A549 (cell line): ENCODE results near the gene SLC6A3. TPM values are rescaled to one million over a fixed set of nuclear protein-coding genes. Genes with fewer than 3 reads are reported as not detected.

Experiments
- ATAC-seq, 2 experiments: fragments of 200-7000 bp in 1 of 2; fragments of >200 bp in 1 of 2; cut with Nextera tagmentation in 1 of 2; cut with Tn5 transposase in 1 of 2; 3 replicates each; pipeline versions ENCODE4 v1.8.0 to v1.9.1; 2018 to 2020; ENCODE audit warnings: mild to moderate bottlenecking in 1 of 2, moderate library complexity in 1 of 2
- CTCF ChIA-PET: fragments of 300-600 bp; sonication (Branson Sonifier 250); formaldehyde crosslinking; extraction: SDS; loops from one replicate; lab custom pipeline; 2021; ENCODE audit warnings: antibody characterized with exemption, inconsistent platforms; lab: Yijun Ruan, JAX
- POLR2A ChIA-PET: fragments of 350-600 bp; formaldehyde crosslinking; extraction: SDS; loops from one replicate; lab custom pipeline; 2021; ENCODE audit warnings: antibody characterized with exemption, inconsistent platforms; lab: Yijun Ruan, JAX
- DNase-seq, 2 experiments: peaks; one replicate each; pipeline versions ENCODE4 v3.0.0 to v3.0.0-alpha.2; 2011 to 2016; ENCODE audit warnings: low read depth in 1 of 2, low spot score in 1 of 2
- FAIRE-seq: peaks from 2 replicates; lab custom pipeline; 2011; peaks lifted over from hg19 to GRCh38; lab: Jason Lieb, UNC
- H3K27ac ChIP-seq, 2 experiments: fragments of >200 bp; sonication (Bioruptor Twin); formaldehyde crosslinking; 3 replicates each; pipeline ENCODE4 v1.5.1; 2016 to 2017
- H3K4me1 ChIP-seq: fragments of >200 bp; sonication (Bioruptor Twin); formaldehyde crosslinking; 3 replicates; pipeline ENCODE4 v1.6.1; 2016
- H3K4me2 ChIP-seq: fragments of >200 bp; sonication (Bioruptor Twin); formaldehyde crosslinking; 3 replicates; pipeline ENCODE4 v1.6.1; 2016
- H3K4me3 ChIP-seq: fragments of >200 bp; sonication (Bioruptor Twin); formaldehyde crosslinking; 3 replicates; pipeline ENCODE4 v1.5.1; 2016
- H3K9me3 ChIP-seq: fragments of >200 bp; sonication (Bioruptor Twin); formaldehyde crosslinking; 3 replicates; pipeline ENCODE4 v1.6.1; 2016
- BHLHE40 ChIP-seq: IDR thresholded peaks from 2 replicates; pipeline ENCODE4 v1.6.1; 2012; ENCODE audit warnings: low read depth, low read length, inconsistent platforms
- CBX2 ChIP-seq: fragments of 200-600 bp; sonication (generic); IDR thresholded peaks from 2 replicates; pipeline ENCODE4 v1.6.1; 2016; ENCODE audit warnings: low read depth, mild to moderate bottlenecking, borderline replicate concordance
- CBX8 ChIP-seq: fragments of 200-600 bp; sonication (generic); IDR thresholded peaks from 2 replicates; pipeline ENCODE4 v1.6.1; 2016
- CHD2 ChIP-seq: fragments of 150-350 bp; IDR thresholded peaks from 2 replicates; pipeline ENCODE4 v1.6.1; 2014; ENCODE audit warnings: low read length; ENCODE audit not compliant: partially characterized antibody
- EHMT2 ChIP-seq: fragments of 200-600 bp; sonication (generic); IDR thresholded peaks from 2 replicates; pipeline ENCODE4 v1.6.1; 2016; ENCODE audit warnings: antibody characterized with exemption, low read depth, mild to moderate bottlenecking, moderate library complexity
- HEYL ChIP-seq: fragments of 250-450 bp; sonication (Bioruptor Pico); IDR thresholded peaks from 2 replicates; pipeline ENCODE4 v1.8.0; 2021; ENCODE audit warnings: mild to moderate bottlenecking, moderate library complexity
- HOXA7 ChIP-seq: fragments of 250-450 bp; sonication (Bioruptor Pico); IDR thresholded peaks from 2 replicates; pipeline ENCODE4 v1.5.0; 2020; ENCODE audit warnings: mild to moderate bottlenecking, moderate library complexity
- HOXB5 ChIP-seq: fragments of 250-450 bp; sonication (Bioruptor Pico); IDR thresholded peaks from 2 replicates; pipeline ENCODE4 v1.5.0; 2020; ENCODE audit warnings: mild to moderate bottlenecking, moderate library complexity
- JUN ChIP-seq, 2 experiments: fragments of >200 bp; sonication (Bioruptor Twin); formaldehyde crosslinking; IDR thresholded peaks; 2 replicates in 1 of 2; 3 replicates in 1 of 2; pipeline ENCODE4 v1.6.1; 2016 to 2017
- JUNB ChIP-seq: fragments of >200 bp; sonication (Bioruptor Twin); formaldehyde crosslinking; IDR thresholded peaks from 2 replicates; pipeline ENCODE4 v1.6.1; 2016
- KDM1A ChIP-seq: fragments of 200-600 bp; sonication (generic); IDR thresholded peaks from 2 replicates; pipeline ENCODE4 v1.6.1; 2016; ENCODE audit warnings: low read depth, mild to moderate bottlenecking
- MAFK ChIP-seq: fragments of 450-650 bp; IDR thresholded peaks from 2 replicates; pipeline ENCODE4 v1.6.1; 2014; ENCODE audit not compliant: partially characterized antibody
- NFE2L2 ChIP-seq: fragments of 150-350 bp; conservative IDR thresholded peaks from 2 replicates; pipeline ENCODE4 v1.6.1; 2014; ENCODE audit warnings: low read length
- POLR2A ChIP-seq: IDR thresholded peaks from 2 replicates; pipeline ENCODE4 v1.6.1; 2012; ENCODE audit warnings: mild to moderate bottlenecking, low read length
- RAD21 ChIP-seq, 2 experiments: fragments of >200 bp in 1 of 2; sonication (Bioruptor Twin) in 1 of 2; formaldehyde crosslinking in 1 of 2; IDR thresholded peaks in 1 of 2; conservative IDR thresholded peaks in 1 of 2; 2 replicates in 1 of 2; 3 replicates in 1 of 2; pipeline ENCODE4 v1.6.1; 2012 to 2018; ENCODE audit warnings: inconsistent platforms in 1 of 2
- RARB ChIP-seq: fragments of 250-450 bp; sonication (Bioruptor Pico); IDR thresholded peaks from 2 replicates; pipeline ENCODE4 v1.8.0; 2021; ENCODE audit warnings: mild to moderate bottlenecking, moderate library complexity
- RFX5 ChIP-seq: fragments of 450-650 bp; IDR thresholded peaks from 2 replicates; pipeline ENCODE4 v1.7.1; 2014; ENCODE audit warnings: antibody characterized with exemption, mild to moderate bottlenecking, moderate library complexity
- RNF2 ChIP-seq: fragments of 200-600 bp; sonication (generic); IDR thresholded peaks from 2 replicates; pipeline ENCODE4 v1.6.1; 2016; ENCODE audit warnings: low read depth, mild to moderate bottlenecking, antibody characterized with exemption, moderate library complexity, borderline replicate concordance
- SMC3 ChIP-seq: fragments of >200 bp; sonication (Bioruptor Twin); formaldehyde crosslinking; IDR thresholded peaks from 3 replicates; pipeline ENCODE4 v1.6.1; 2018; ENCODE audit warnings: inconsistent platforms
- SREBF2 ChIP-seq: fragments of 450-650 bp; IDR thresholded peaks from 2 replicates; pipeline ENCODE4 v1.6.1; 2014; ENCODE audit warnings: mild to moderate bottlenecking, moderate library complexity
- TFCP2L1 ChIP-seq: fragments of 250-450 bp; sonication (Bioruptor Pico); IDR thresholded peaks from 2 replicates; pipeline ENCODE4 v1.5.0; 2021; ENCODE audit warnings: mild to moderate bottlenecking
- ZFP36 ChIP-seq: fragments of 450-650 bp; IDR thresholded peaks from 2 replicates; pipeline ENCODE4 v1.6.1; 2014; ENCODE audit warnings: borderline replicate concordance; ENCODE audit not compliant: partially characterized antibody
- WGBS: methylation state at CpG from one replicate; pipeline ENCODE4 v1.1.6; 2017; ENCODE audit errors: missing lambda C conversion rate; 5-methylcytosine and 5-hydroxymethylcytosine counted together
- polyA plus RNA-seq, 4 experiments: library from polyadenylated mRNA; depleted of rRNA in 3 of 4; stranded (reverse); fragments of >200 nt; fragmentation: RNase III in 1 of 4; extraction: RNeasy Plus Mini Kit Qiagen cat#74134 plus additional on column Dnase treatment in 1 of 4; gene quantifications; 2 replicates in 3 of 4; 3 replicates in 1 of 4; pipeline ENCODE4 v1.2.3, GENCODE V29; 2011 to 2017
- TF ChIP-seq, protein P1 (sequence below): IDR thresholded peaks from 2 replicates; pipeline ENCODE4 v1.6.1; 2012
- TF ChIP-seq, protein P2 (sequence below): fragments of 250-450 bp; sonication (Bioruptor Pico); IDR thresholded peaks from 2 replicates; pipeline ENCODE4 v1.5.0; 2020; ENCODE audit warnings: low read depth, mild to moderate bottlenecking, moderate library complexity
- TF ChIP-seq, protein P3 (sequence below): IDR thresholded peaks from 2 replicates; pipeline ENCODE4 v1.6.1; 2012
- TF ChIP-seq, protein P4 (sequence below): fragments of >200 bp; sonication (Bioruptor Twin); formaldehyde crosslinking; IDR thresholded peaks from 2 replicates; pipeline ENCODE4 v1.6.1; 2016
- TF ChIP-seq, protein P5 (sequence below): fragments of 200-600 bp; sonication (generic); IDR thresholded peaks from 2 replicates; pipeline ENCODE4 v1.6.1; 2016; ENCODE audit warnings: antibody characterized with exemption, mild to moderate bottlenecking, moderate library complexity

SLC6A3 gene
- polyA plus RNA-seq, 2 of the 4 experiments (the other 2 are of a cell fraction), result 0.05 to 0.06 TPM

DNA sequence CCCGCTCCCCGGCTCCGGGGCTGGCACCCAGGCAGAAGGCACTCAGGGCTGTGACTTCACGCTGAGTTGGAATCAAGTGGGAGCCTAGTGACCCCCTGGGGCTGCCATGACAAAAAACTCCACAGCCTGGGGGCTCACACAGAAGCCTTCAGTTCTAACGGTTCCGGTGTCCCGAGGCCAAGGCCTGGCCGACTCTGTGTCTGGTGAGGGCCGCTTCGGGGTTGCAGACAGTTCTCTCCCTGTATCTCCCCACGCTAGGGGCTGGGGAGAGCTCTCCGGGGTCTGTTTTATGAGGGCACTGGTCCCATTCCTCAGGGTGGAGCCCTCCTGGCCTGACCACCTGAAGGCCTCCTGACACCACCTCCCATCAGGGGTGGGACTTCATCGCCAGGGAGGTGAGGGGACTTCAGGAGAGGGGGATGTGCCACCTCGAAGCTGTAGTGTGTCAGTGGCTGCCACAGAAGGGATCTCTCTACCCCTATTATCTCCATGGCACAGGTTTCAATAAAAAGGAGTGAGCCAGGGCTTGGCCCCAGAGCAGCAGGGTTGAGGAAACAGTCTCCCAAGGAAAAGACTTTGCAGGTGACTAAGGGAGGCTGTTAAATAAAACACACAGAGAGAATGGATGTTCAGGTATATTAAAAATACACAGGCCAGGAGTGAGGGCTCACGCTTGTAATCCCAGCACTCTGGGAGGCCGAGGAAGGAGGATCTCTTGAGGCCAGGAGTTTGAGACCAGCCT is 1.5 kb upstream of the SLC6A3 start:
- POLR2A ChIA-PET, result no interaction called here
- TF ChIP-seq SREBF2, result no peak
- TF ChIP-seq CBX2, result no peak
- no peak for TF ChIP-seq POLR2A
- TF ChIP-seq, protein P1, sequence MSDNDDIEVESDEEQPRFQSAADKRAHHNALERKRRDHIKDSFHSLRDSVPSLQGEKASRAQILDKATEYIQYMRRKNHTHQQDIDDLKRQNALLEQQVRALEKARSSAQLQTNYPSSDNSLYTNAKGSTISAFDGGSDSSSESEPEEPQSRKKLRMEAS, result no peak
- TF ChIP-seq RARB, result no peak
- TF ChIP-seq RNF2, result no peak
- TF ChIP-seq BHLHE40, result no peak
- no peak for TF ChIP-seq HOXA7 (CRISPR knock-in tag)
- TF ChIP-seq, protein P2, sequence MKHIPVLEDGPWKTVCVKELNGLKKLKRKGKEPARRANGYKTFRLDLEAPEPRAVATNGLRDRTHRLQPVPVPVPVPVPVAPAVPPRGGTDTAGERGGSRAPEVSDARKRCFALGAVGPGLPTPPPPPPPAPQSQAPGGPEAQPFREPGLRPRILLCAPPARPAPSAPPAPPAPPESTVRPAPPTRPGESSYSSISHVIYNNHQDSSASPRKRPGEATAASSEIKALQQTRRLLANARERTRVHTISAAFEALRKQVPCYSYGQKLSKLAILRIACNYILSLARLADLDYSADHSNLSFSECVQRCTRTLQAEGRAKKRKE (CRISPR knock-in tag), result no peak
- TF ChIP-seq HOXB5 (CRISPR knock-in tag), result no peak
- TF ChIP-seq TFCP2L1 (CRISPR knock-in tag), result no peak
- TF ChIP-seq HEYL (CRISPR knock-in tag), result no peak
- no peak for TF ChIP-seq CBX8
- TF ChIP-seq CHD2, result no peak
- no peak for TF ChIP-seq JUN (IDR thresholded peaks at IDR 0.05)
- TF ChIP-seq EHMT2, result no peak
- TF ChIP-seq, protein P3, sequence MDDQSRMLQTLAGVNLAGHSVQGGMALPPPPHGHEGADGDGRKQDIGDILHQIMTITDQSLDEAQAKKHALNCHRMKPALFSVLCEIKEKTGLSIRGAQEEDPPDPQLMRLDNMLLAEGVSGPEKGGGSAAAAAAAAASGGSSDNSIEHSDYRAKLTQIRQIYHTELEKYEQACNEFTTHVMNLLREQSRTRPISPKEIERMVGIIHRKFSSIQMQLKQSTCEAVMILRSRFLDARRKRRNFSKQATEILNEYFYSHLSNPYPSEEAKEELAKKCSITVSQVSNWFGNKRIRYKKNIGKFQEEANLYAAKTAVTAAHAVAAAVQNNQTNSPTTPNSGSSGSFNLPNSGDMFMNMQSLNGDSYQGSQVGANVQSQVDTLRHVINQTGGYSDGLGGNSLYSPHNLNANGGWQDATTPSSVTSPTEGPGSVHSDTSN, result no peak
- no peak for TF ChIP-seq ZFP36
- CTCF ChIA-PET, result interaction anchor here (0.8 kb wide), 2 partner anchors 12 to 66 kb away, joined by 3 to 4 read pairs; no protein-coding TSS in a partner anchor
- no peak overlapping the region for H3K4me3 ChIP-seq
- H3K4me2 ChIP-seq, result no peak overlapping the region
- no peak for ATAC-seq
- peaks cover 9% of the 10 kb centered on the region; the same call in 2 of the 3 replicates for H3K9me3 ChIP-seq
- FAIRE-seq, result no peak
- no peak for DNase-seq
- H3K4me1 ChIP-seq, result peaks cover 9% of the 10 kb centered on the region; the same call in 1 of the 3 replicates
- 64% methylated on average over 10 of the region's 16 CpGs for WGBS
- H3K27ac ChIP-seq, result no peak overlapping the region

DNA sequence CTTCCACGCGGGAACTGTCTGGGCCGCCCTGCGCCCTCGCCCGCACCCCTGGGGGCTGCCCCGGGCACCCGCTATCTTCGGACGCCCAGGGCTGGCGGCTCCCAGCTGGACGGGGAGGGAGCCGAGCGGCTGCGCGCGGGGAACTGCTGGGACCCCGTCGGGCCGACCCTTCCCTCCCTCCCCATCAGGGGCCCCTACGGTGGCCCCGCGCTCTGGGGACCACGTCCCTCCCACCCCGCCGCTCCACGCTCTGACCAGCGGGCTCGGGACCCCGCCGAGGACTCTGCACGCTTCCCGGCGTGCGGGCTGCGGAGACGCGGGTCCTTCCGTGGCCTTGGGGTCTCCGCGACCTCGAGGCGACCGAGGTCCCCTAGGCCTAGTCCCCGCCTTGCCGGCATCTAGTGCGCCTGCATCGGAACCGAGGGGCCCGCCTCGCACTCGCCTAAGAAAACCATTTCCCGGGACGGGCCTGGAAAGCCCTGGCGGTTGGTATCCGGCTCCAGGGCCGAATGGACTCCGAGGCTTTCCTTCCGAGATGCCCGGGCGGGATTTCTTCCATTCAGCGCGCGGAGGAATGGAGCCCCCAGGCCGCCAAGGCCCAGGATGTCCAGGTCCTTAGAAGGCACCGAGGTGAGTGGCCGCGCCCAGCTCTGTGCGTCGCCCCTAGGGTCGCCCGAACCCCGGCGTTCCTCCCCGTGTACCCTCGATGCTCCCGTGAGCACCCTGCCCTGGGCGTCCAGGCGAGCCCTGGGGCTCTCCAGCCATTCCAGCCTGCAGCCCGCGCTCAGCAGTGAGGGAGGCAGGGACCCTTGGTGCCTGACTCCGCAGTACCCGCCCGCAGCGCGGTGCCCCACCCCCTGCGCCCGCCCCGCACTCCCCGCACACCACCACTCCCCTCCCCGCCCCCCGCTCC is 705 bp upstream of the SLC6A3 start:
- H3K4me3 ChIP-seq, result peak overlapping the region; percentile 22; the same call in 2 of the 3 replicates
- ChIA-PET CTCF (interaction anchor here (0.5 to 0.8 kb wide), 2 partner anchors 12 to 98 kb away, joined by 3 read pairs; no protein-coding TSS in a partner anchor), POLR2A (no interaction called here)
- peak overlapping the region; percentile 53 for H3K4me2 ChIP-seq
- H3K27ac ChIP-seq, result no peak overlapping the region
- DNase-seq (no peak), FAIRE-seq (no peak), ATAC-seq (peak in 1 of 2 experiments; percentile 42; a peak in 3 of 6 replicates)
- 25% methylated on average over 14 of the region's 92 CpGs for WGBS
- peaks cover 9% of the 10 kb centered on the region; the same call in 1 of the 3 replicates for H3K4me1 ChIP-seq
- TF ChIP-seq CBX8 (no peak), SMC3 (no peak), MAFK (no peak), NFE2L2 (no peak), RAD21 (conservative IDR thresholded peaks at IDR 0.05 in 1 of 2, IDR thresholded peaks at IDR 0.05 in 1 of 2) (no peak), KDM1A (no peak), TFCP2L1 (CRISPR knock-in tag) (no peak), BHLHE40 (no peak), ZFP36 (no peak), JUNB (no peak), RFX5 (no peak)
- TF ChIP-seq, protein P4, sequence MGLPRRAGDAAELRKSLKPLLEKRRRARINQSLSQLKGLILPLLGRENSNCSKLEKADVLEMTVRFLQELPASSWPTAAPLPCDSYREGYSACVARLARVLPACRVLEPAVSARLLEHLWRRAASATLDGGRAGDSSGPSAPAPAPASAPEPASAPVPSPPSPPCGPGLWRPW, result no peak
- TF ChIP-seq, protein P5, sequence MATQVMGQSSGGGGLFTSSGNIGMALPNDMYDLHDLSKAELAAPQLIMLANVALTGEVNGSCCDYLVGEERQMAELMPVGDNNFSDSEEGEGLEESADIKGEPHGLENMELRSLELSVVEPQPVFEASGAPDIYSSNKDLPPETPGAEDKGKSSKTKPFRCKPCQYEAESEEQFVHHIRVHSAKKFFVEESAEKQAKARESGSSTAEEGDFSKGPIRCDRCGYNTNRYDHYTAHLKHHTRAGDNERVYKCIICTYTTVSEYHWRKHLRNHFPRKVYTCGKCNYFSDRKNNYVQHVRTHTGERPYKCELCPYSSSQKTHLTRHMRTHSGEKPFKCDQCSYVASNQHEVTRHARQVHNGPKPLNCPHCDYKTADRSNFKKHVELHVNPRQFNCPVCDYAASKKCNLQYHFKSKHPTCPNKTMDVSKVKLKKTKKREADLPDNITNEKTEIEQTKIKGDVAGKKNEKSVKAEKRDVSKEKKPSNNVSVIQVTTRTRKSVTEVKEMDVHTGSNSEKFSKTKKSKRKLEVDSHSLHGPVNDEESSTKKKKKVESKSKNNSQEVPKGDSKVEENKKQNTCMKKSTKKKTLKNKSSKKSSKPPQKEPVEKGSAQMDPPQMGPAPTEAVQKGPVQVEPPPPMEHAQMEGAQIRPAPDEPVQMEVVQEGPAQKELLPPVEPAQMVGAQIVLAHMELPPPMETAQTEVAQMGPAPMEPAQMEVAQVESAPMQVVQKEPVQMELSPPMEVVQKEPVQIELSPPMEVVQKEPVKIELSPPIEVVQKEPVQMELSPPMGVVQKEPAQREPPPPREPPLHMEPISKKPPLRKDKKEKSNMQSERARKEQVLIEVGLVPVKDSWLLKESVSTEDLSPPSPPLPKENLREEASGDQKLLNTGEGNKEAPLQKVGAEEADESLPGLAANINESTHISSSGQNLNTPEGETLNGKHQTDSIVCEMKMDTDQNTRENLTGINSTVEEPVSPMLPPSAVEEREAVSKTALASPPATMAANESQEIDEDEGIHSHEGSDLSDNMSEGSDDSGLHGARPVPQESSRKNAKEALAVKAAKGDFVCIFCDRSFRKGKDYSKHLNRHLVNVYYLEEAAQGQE, result no peak
- H3K9me3 ChIP-seq, result peaks cover 1% of the 10 kb centered on the region; the same call in 2 of the 3 replicates
